ENCODE data around the gene MAPK8IP2. TPM values are rescaled to one million over a fixed set of nuclear protein-coding genes. Genes with fewer than 3 reads are reported as not detected.

The MAPK8IP2 gene
- total RNA-seq, 1 experiment from 2014 or later = 6.4 TPM

- Histone ChIP-seq H3K36me3 (ENCODE audit: control insufficient read depth in 1 of 2, insufficient read depth in 2 of 2, low read length in 2 of 2) (peaks cover 0 to 4% of the 10 kb centered on the region in 2 experiments; a peak in 2 of 4 replicates), H3K9ac (ENCODE audit: low read length) (no peak overlapping the region), H3K79me2 (ENCODE audit: insufficient read depth, low read length) (no peaks in the 10 kb centered on the region), H3K9me2 (ENCODE audit: insufficient read depth) (no peaks in the 10 kb centered on the region), H3K27me3 (ENCODE audit: insufficient read depth, low read length) (no peaks in the 10 kb centered on the region), H4K20me1 (ENCODE audit: insufficient read depth) (no peaks in the 10 kb centered on the region), H2AFZ (ENCODE audit: low read depth, low read length, poor library complexity, severe bottlenecking) (no peak overlapping the region), H3K4me2 (ENCODE audit: low read length) (no peak overlapping the region), H3K9me3 (ENCODE audit: control insufficient read depth in 1 of 2, insufficient read depth in 1 of 2, low read depth in 1 of 2, low read length in 2 of 2) (no peaks in the 10 kb centered on the region), H3K27ac (ENCODE audit: low read depth, low read length) (no peak overlapping the region), H3K4me1 (ENCODE audit: control insufficient read depth in 1 of 2, insufficient read depth in 2 of 2, low read length in 2 of 2) (peaks cover 0 to 4% of the 10 kb centered on the region in 2 experiments; a peak in 1 of 4 replicates), H3K4me3 (replicated peaks in 1 of 2; ENCODE audit: low read depth in 1 of 2, low read length in 2 of 2) (no peak overlapping the region)
- POLR2A ChIA-PET = interaction anchor here (1.0 kb wide), 1 partner anchor 11 kb away, joined by 4 read pairs; the partner anchor contains the start of gene SYCE3
- intact Hi-C loops (cut with micrococcal nuclease) = no loop called here
- RAD21 ChIA-PET (ENCODE audit: low non-redundant PET in 1 of 2, low total read pairs in 2 of 2, uncharacterized antibody in 2 of 2, unreplicated experiment in 2 of 2) = interaction anchor here in 1 of 2 experiments (1.8 kb wide), 1 partner anchor 11 kb away, joined by 4 read pairs; the partner anchor contains the start of gene SYCE3
- CTCF ChIA-PET = interaction anchor here (1.2 to 2.8 kb wide), 2 partner anchors 11 to 47 kb away, joined by 6 to 16 read pairs; partner anchors contain the start of gene SYCE3
- DNase-seq (ENCODE audit: low read depth, low spot score) (no peak), ATAC-seq (no peak)
- no peak for TF ChIP-seq SRF (IDR thresholded peaks at IDR 0.05; ENCODE audit: low read depth)
- no peak for TF ChIP-seq ZBTB33 (IDR thresholded peaks at IDR 0.05; ENCODE audit: extremely low read depth, insufficient replicate concordance, low read length)
- no peak for TF ChIP-seq FOSL1 (IDR thresholded peaks at IDR 0.05; ENCODE audit: low read depth)
- no peak for TF ChIP-seq EGR1 (IDR thresholded peaks at IDR 0.05; ENCODE audit: low read depth)
- no peak for TF ChIP-seq JUND (IDR thresholded peaks at IDR 0.05)
- no peak for TF ChIP-seq CTCF (IDR thresholded peaks at IDR 0.05 in 2 of 3, conservative IDR thresholded peaks at IDR 0.05 in 1 of 3; ENCODE audit: borderline replicate concordance in 1 of 3, insufficient read depth in 1 of 3, low read depth in 2 of 3, low read length in 2 of 3)
- TF ChIP-seq MAX (IDR thresholded peaks at IDR 0.05) = no peak
- no peak for TF ChIP-seq POLR2A (IDR thresholded peaks at IDR 0.05; ENCODE audit: borderline replicate concordance, extremely low read depth, insufficient read depth, insufficient read length)
- no peak for TF ChIP-seq ATF3 (IDR thresholded peaks at IDR 0.05)
- TF ChIP-seq REST (IDR thresholded peaks at IDR 0.05; ENCODE audit: low read depth) = no peak
- no peak for TF ChIP-seq POLR2AphosphoS5 (IDR thresholded peaks at IDR 0.05; ENCODE audit: low read depth, low read length)
- no peak for TF ChIP-seq EZH2phosphoT487 (IDR thresholded peaks at IDR 0.05; ENCODE audit: borderline replicate concordance)
- TF ChIP-seq EZH2 (IDR thresholded peaks at IDR 0.05) = no peak
- TF ChIP-seq ELF1 (IDR thresholded peaks at IDR 0.05; ENCODE audit: borderline replicate concordance, low read depth) = no peak
- no TSS peak for BruUV-seq (replicated peaks)
Observed at GRCh38 chr22:50574383-50574755, 26.2 kb upstream of the MAPK8IP2 start.
